HG03196 (cell line): Measurements from ENCODE around the gene STX5.
"Not testable (repeated sequence)": the region's sequence is repeated elsewhere in the genome, so short reads cannot be mapped to it uniquely, and the experiment has no call there.

Experiments
- ATAC-seq: cut with Tn5 transposase; IDR thresholded peaks from one replicate; pipeline ENCODE4 v1.9.1; 2021; ENCODE audit not compliant: unreplicated experiment

Gene STX5

DNA sequence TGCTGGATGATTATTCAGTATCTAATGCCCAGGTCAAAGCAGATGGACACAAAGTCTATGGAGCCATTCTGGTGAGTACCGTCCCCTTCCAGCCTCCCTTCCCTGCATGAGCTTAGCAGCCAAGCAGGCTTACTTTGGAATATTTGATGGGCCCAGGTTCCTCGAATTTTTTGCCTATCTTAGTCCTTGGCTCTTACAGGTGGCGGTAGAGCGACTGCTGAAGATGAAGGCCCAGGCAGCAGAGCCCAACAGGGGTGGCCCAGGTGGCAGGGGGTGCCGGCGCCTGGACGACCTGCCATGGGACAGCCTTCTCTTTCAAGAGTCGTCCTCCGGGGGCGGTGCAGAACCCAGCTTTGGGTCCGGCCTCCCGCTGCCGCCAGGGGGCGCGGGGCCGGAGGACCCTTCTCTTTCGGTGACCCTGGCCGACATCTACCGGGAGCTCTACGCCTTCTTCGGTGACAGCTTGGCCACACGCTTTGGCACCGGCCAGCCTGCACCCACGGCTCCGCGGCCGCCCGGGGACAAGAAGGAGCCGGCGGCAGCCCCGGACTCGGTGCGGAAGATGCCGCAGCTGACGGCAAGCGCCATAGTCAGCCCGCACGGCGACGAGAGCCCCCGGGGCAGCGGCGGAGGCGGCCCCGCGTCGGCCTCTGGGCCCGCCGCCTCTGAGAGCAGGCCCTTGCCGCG is 45.4 kb downstream of the STX5 start:
- ATAC-seq: peak; percentile 55

DNA sequence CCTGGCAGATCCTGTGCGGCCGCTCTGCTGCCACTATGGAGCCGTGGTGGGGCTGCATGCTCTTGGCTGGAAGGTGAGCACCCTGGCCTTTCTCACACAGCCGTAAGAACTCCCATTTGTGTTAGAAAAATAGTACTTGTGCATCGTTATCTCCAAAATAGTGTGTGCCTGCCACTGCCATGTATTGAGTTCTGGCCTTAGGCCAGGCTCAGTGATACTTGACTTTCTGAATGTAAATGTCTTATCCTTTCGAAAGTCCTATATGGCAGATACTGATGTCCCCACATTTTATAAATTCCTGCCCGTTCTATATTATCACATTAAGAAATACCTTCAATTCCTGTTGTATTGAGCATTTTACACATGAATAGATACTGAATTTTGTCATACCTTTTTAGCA is 49.1 kb downstream of the STX5 start:
- ATAC-seq: no peak

DNA sequence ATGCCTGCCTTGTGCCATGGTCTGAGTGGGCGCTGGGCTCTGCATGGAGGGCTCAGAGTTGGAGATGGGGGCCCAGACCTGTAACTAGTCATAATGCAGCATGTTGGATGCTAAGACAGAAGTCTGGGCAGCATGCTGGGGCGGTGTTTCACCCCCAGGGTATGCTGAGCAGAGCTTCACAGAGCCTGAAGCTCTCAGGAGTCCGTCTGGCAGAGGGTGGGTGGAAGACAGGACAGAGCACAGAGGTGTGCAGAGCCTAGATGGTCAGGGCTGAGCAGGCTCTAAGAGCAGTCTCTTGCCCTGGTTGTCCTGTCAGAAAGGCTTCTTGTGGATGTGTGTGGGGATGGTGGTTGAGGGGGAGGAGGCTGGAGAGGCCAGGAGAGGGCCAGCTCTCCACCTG is 53.4 kb downstream of the STX5 start:
- ATAC-seq: no peak

- no peak for ATAC-seq
Observed at GRCh38 chr11:62777389-62777788, 54.5 kb downstream of the STX5 start.

DNA sequence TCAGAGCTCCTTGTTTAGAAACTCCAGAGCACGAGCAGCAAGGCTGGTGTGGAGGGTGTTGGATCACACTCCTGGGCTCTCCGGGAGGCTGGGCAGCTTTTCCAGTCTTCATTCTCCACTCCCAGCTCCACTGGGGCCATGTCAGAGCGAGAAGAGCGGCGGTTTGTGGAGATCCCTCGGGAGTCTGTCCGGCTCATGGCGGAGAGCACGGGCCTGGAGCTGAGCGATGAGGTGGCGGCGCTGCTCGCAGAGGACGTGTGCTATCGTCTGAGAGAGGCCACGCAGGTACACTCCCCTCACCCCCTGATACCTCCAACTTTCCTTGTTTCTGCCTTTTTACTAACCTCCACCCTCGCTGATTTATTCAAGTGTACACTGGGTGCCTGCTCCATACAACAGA is 56.2 kb downstream of the STX5 start:
- no peak for ATAC-seq

- ATAC-seq: no peak
Observed at GRCh38 chr11:62774407-62774806, 57.4 kb downstream of the STX5 start.

DNA sequence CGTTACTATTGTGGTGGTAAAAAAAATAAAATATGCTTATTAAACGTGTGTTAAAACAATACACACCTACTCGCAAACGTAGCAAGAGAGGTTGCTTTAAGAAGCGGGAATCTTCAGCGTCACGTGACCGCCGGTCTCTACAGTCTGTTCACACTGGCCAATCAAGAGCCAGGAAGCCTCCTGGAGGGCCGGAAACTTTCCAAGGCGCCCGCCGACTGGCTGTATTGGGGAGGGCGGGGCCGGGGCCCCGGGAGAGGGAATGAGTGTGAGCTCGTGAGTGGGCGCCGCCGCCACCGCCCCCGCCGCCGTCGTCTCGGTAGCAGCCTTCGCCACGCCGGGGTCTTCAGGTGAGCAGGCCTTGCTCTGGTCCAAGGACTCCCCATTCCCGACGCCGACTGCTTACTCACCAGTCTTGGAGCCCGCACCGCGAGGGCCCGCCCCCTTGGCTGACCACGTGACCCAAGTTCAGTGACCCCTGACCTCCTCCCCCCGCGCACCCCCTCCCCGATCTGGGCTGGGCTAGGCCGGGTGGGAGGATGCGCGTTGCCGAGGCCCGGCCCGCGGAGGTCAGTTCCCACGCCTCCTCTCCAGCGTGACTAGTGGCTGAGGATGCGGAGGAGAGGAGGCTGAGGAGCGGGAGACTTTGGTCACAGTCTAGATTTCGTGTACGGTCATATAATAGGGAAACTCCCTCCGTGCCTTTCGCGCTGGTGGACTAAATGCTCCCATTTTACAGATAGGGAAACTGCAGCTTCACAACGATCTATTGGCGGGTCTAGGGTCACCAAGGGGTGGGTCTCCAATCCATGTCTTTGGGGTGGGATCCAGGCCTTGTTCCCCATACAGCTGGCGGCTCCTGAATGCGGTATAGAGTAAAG is 60.5 kb downstream of the STX5 start, which contains the start of gene TAF6L:
Gene TAF6L (plus strand): TSS at position 253 of the 878 bp plus-strand sequence. CDS start 4,388 bp downstream, outside the sequence.
- ATAC-seq: peak; percentile 70

DNA sequence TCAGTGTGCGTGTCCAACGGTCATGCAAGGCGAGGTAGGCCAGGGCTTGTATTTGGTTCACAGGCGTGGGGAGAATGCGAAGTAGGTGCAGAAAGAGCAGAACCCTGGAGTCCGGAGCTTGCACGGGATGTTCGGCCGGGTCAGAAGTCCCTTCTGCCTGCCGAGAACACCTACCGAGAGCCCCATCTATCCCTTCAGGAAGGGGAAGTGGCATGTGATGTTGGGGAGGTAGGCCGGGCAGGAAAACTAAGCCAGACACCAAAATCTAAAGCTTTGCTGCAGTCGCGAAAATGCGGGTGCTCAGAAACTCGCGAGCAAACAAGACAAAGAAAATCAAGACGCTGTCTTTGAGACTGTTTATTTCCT is 61.1 kb downstream of the STX5 start:
- ATAC-seq: peak; percentile 6

- ATAC-seq: not testable (repeated sequence)
Observed at GRCh38 chr11:62760867-62761227, 71.0 kb downstream of the STX5 start.

- no peak for ATAC-seq
Observed at GRCh38 chr11:62757846-62758788, 73.7 kb downstream of the STX5 start.
